Measurements from ENCODE around the gene SOX4. TPM values are rescaled to one million over a fixed set of nuclear protein-coding genes. Genes with fewer than 3 reads are reported as not detected.

Gene SOX4
- total and polyA plus RNA-seq, 2 donors (not counting 1 experiment from before 2014, with no cell fraction given), result 5.1 to 38.1 TPM

GRCh38 chr6:21597801-21598673 lies 4.5 kb downstream of the SOX4 start:
- H3K9ac ChIP-seq (ENCODE audit: insufficient read depth, low read length), result peak overlapping the region; percentile 47
- H3K4me1 ChIP-seq (ENCODE audit: control insufficient read depth, extremely low read depth, insufficient read depth, low read length), result no peaks in the 10 kb centered on the region
- peak overlapping the region; percentile 68 to 95 (median 78) for H3K4me3 ChIP-seq (replicated peaks in 1 of 4; ENCODE audit: control extremely low read depth in 1 of 4, insufficient read depth in 1 of 4, low read depth in 3 of 4, low read length in 4 of 4)
- peak overlapping the region; percentile 63 for H2AFZ ChIP-seq (ENCODE audit: low read length)
- no peaks in the 10 kb centered on the region for H3K9me3 ChIP-seq (ENCODE audit: control insufficient read depth, insufficient read depth, low read depth, low read length)
- H3K36me3 ChIP-seq (ENCODE audit: control insufficient read depth, insufficient read depth, low read length), result no peaks in the 10 kb centered on the region
- no peaks in the 10 kb centered on the region for H3K27me3 ChIP-seq (ENCODE audit: control insufficient read depth, insufficient read depth, low read length)
- H3K79me2 ChIP-seq (ENCODE audit: control insufficient read depth, insufficient read depth, low read length), result peaks cover 18% of the 10 kb centered on the region
- H3K27ac ChIP-seq (ENCODE audit: insufficient read depth, low read length), result peak overlapping the region; percentile 87
- no peaks in the 10 kb centered on the region for H4K20me1 ChIP-seq (ENCODE audit: control insufficient read depth, extremely low read depth, insufficient read depth, low read length)
- DNase-seq (ENCODE audit: low read depth in 2 of 2), result peak in 1 of 2 donors; percentile 70
- no peak for TF ChIP-seq EZH2 (IDR thresholded peaks at IDR 0.05; ENCODE audit: low read length, missing control alignments)
- TF ChIP-seq, protein P1, sequence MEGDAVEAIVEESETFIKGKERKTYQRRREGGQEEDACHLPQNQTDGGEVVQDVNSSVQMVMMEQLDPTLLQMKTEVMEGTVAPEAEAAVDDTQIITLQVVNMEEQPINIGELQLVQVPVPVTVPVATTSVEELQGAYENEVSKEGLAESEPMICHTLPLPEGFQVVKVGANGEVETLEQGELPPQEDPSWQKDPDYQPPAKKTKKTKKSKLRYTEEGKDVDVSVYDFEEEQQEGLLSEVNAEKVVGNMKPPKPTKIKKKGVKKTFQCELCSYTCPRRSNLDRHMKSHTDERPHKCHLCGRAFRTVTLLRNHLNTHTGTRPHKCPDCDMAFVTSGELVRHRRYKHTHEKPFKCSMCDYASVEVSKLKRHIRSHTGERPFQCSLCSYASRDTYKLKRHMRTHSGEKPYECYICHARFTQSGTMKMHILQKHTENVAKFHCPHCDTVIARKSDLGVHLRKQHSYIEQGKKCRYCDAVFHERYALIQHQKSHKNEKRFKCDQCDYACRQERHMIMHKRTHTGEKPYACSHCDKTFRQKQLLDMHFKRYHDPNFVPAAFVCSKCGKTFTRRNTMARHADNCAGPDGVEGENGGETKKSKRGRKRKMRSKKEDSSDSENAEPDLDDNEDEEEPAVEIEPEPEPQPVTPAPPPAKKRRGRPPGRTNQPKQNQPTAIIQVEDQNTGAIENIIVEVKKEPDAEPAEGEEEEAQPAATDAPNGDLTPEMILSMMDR (conservative IDR thresholded peaks at IDR 0.05 in 1 of 2, IDR thresholded peaks at IDR 0.05 in 1 of 2; ENCODE audit: low read depth in 1 of 2, low read length in 2 of 2), result no peak
- H3K4me2 ChIP-seq (ENCODE audit: extremely low read depth, insufficient read depth, low read length), result peak overlapping the region; percentile 97

GRCh38 chr6:21598674-21599023 lies 5.1 kb downstream of the SOX4 start:
- no peaks in the 10 kb centered on the region for H4K20me1 ChIP-seq (ENCODE audit: control insufficient read depth, extremely low read depth, insufficient read depth, low read length)
- no peak overlapping the region for H2AFZ ChIP-seq (ENCODE audit: low read length)
- H3K4me3 ChIP-seq (replicated peaks in 1 of 4; ENCODE audit: control extremely low read depth in 1 of 4, insufficient read depth in 1 of 4, low read depth in 3 of 4, low read length in 4 of 4), result peak overlapping the region in 2 of 4 experiments; percentile 88 to 95
- H3K27ac ChIP-seq (ENCODE audit: insufficient read depth, low read length), result no peak overlapping the region
- no peaks in the 10 kb centered on the region for H3K36me3 ChIP-seq (ENCODE audit: control insufficient read depth, insufficient read depth, low read length)
- peaks cover 18% of the 10 kb centered on the region for H3K79me2 ChIP-seq (ENCODE audit: control insufficient read depth, insufficient read depth, low read length)
- H3K9ac ChIP-seq (ENCODE audit: insufficient read depth, low read length), result no peak overlapping the region
- peak overlapping the region; percentile 97 for H3K4me2 ChIP-seq (ENCODE audit: extremely low read depth, insufficient read depth, low read length)
- no peaks in the 10 kb centered on the region for H3K9me3 ChIP-seq (ENCODE audit: control insufficient read depth, insufficient read depth, low read depth, low read length)
- no peaks in the 10 kb centered on the region for H3K4me1 ChIP-seq (ENCODE audit: control insufficient read depth, extremely low read depth, insufficient read depth, low read length)
- DNase-seq (ENCODE audit: low read depth in 2 of 2), result peak; percentile 34 to 63
- H3K27me3 ChIP-seq (ENCODE audit: control insufficient read depth, insufficient read depth, low read length), result no peaks in the 10 kb centered on the region
- TF ChIP-seq EZH2 (IDR thresholded peaks at IDR 0.05; ENCODE audit: low read length, missing control alignments), result no peak
- TF ChIP-seq, protein P1 (conservative IDR thresholded peaks at IDR 0.05 in 1 of 2, IDR thresholded peaks at IDR 0.05 in 1 of 2; ENCODE audit: low read depth in 1 of 2, low read length in 2 of 2), result no peak

DNA sequence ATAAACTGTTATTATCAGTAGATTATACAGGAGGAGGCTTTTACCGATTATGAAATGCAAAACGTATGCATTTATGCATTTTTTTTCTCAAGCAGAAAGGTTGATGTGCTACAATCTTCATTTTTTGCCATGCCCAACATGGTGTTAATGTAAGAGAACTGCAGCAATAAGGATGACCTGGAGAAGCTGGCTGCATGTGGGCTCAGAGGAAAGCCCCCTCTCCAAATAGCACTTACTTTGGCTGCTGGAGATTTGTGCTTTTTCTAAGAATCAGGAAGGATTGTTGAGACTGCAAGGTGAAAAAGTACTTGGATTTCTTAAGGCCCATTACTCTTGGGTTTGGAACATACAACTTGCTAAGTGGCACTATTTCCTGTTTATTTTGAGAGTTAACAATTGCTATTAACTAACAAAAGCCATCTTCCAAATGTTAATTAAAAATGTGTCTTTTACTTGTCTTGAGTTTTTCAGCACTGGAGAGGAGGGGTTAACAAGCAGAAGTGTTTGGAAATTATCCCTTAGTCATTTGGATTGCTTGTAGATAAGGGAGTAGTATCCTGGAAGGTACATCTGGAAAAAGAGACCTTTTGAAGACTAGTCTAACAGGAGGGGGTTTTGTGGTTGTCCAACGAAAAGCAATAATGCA lies 5.6 kb downstream of the SOX4 start:
- H3K79me2 ChIP-seq (ENCODE audit: control insufficient read depth, insufficient read depth, low read length), result peaks cover 18% of the 10 kb centered on the region
- peak overlapping the region in 2 of 4 experiments; percentile 88 to 95 for H3K4me3 ChIP-seq (replicated peaks in 1 of 4; ENCODE audit: control extremely low read depth in 1 of 4, insufficient read depth in 1 of 4, low read depth in 3 of 4, low read length in 4 of 4)
- DNase-seq (ENCODE audit: low read depth in 2 of 2), result no peak
- H3K9me3 ChIP-seq (ENCODE audit: control insufficient read depth, insufficient read depth, low read depth, low read length), result no peaks in the 10 kb centered on the region
- peak overlapping the region; percentile 97 for H3K4me2 ChIP-seq (ENCODE audit: extremely low read depth, insufficient read depth, low read length)
- TF ChIP-seq, protein P1 (conservative IDR thresholded peaks at IDR 0.05 in 1 of 2, IDR thresholded peaks at IDR 0.05 in 1 of 2; ENCODE audit: low read depth in 1 of 2, low read length in 2 of 2), result no peak
- TF ChIP-seq EZH2 (IDR thresholded peaks at IDR 0.05; ENCODE audit: low read length, missing control alignments), result no peak
- H3K36me3 ChIP-seq (ENCODE audit: control insufficient read depth, insufficient read depth, low read length), result no peaks in the 10 kb centered on the region
- no peaks in the 10 kb centered on the region for H3K4me1 ChIP-seq (ENCODE audit: control insufficient read depth, extremely low read depth, insufficient read depth, low read length)
- H3K27me3 ChIP-seq (ENCODE audit: control insufficient read depth, insufficient read depth, low read length), result no peaks in the 10 kb centered on the region
- no peak overlapping the region for H3K27ac ChIP-seq (ENCODE audit: insufficient read depth, low read length)
- no peak overlapping the region for H3K9ac ChIP-seq (ENCODE audit: insufficient read depth, low read length)
- no peak overlapping the region for H2AFZ ChIP-seq (ENCODE audit: low read length)
- no peaks in the 10 kb centered on the region for H4K20me1 ChIP-seq (ENCODE audit: control insufficient read depth, extremely low read depth, insufficient read depth, low read length)

Data from fibroblast of lung (primary cell).